OCI-LY3 (cell line): Measurements from ENCODE around the gene NACC1.

Experiments
- H2AFZ ChIP-seq: fragments of 200-600, 300-600 bp; shearing (Covaris generic); 2 replicates; pipeline ENCODE4 v1.6.0; 2014; ENCODE audit warnings: antibody characterized with exemption, low read depth, low read length
- H3K27ac ChIP-seq: fragments of 200-600, 300-600 bp; sonication (generic); 2 replicates; pipeline ENCODE4 v1.5.1; 2014; ENCODE audit warnings: mild to moderate bottlenecking, low read length, moderate library complexity, mixed read lengths
- H3K27me3 ChIP-seq: fragments of 200-600, 300-600 bp; sonication (generic); 2 replicates; pipeline ENCODE4 v1.6.1; 2014; ENCODE audit warnings: low read depth, low read length, mixed read lengths
- H3K36me3 ChIP-seq: fragments of 200-600, 300-600 bp; sonication (generic); replicated peaks from 2 replicates; pipeline ENCODE3; 2014; ENCODE audit warnings: low read depth, low read length, mixed read lengths
- H3K4me1 ChIP-seq: fragments of 300-600, 200-600 bp; sonication (generic); 2 replicates; pipeline ENCODE4 v1.6.1; 2014; ENCODE audit warnings: low read length, mixed read lengths
- H3K4me2 ChIP-seq: fragments of 200-600, 300-600 bp; sonication (generic); 2 replicates; pipeline ENCODE4 v1.6.1; 2014; ENCODE audit warnings: low read length, mixed read lengths
- H3K4me3 ChIP-seq: fragments of 300-600, 200-600 bp; sonication (generic); 2 replicates; pipeline ENCODE4 v1.5.1; 2014; ENCODE audit warnings: antibody characterized with exemption, mild to moderate bottlenecking, low read length, moderate library complexity
- H3K79me2 ChIP-seq: fragments of 300-600, 200-600 bp; shearing (Covaris generic); 2 replicates; pipeline ENCODE4 v1.6.1; 2014; ENCODE audit warnings: mild to moderate bottlenecking, low read length, mixed read lengths
- H3K9ac ChIP-seq: fragments of 300-600, 200-600 bp; shearing (Covaris generic); 2 replicates; pipeline ENCODE4 v1.6.0; 2014; ENCODE audit warnings: mild to moderate bottlenecking, low read length, moderate library complexity
- H3K9me3 ChIP-seq: fragments of 200-600, 300-600 bp; shearing (Covaris generic); 2 replicates; pipeline ENCODE4 v1.6.1; 2014; ENCODE audit warnings: low read length, mixed read lengths; ENCODE audit not compliant: insufficient read depth
- H4K20me1 ChIP-seq: fragments of 200-600, 300-600 bp; sonication (generic); 2 replicates; pipeline ENCODE4 v1.6.1; 2016; ENCODE audit warnings: low read length, mixed read lengths; ENCODE audit not compliant: insufficient read depth
- EZH2phosphoT487 ChIP-seq: fragments of 200-600 bp; shearing (Covaris generic); IDR thresholded peaks from 2 replicates; pipeline ENCODE4 v1.6.1; 2018; ENCODE audit warnings: antibody characterized with exemption, mixed run types, low read depth
- TF ChIP-seq, protein P1 (sequence below): fragments of 200-600, 300-600 bp; sonication (generic); IDR thresholded peaks from 2 replicates; pipeline ENCODE4 v1.5.1; 2014; ENCODE audit warnings: antibody characterized with exemption, low read length, low read depth

NACC1 gene

DNA sequence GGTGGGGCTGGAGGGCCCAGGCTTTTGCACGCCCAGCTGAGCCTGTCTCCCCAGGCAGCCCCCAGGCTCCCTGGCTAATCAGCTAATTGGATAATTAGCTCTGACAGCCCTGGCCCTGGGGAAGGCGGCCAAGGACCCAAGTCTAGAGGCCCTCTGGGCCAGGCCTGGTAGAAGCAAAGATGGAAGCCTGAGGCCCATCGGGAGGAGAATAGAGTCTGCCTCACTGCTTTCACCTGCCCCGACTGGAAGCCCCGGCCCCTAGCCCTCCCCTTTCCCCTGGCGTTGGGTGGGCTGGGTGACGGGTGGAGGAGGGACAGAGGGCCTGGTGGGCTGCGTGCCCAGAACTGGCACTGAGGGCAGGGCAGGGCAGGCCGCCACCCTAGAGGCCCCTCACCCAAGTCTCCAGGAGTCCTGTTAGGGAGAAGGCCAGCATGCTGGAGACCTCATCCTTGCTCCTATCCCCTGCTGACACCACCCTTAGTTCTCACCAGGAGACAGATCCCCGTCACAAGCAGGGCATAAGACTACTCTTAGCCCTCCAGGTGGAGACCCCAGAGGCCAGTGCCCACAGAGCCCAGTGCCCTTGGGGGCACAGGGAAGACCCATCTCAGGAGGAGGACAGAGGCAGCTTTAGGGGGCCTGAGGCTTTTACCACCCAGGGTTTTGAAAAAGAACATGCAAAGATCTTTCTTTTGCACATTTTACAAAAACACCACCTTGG, 27.4 kb upstream of the NACC1 start:
- H3K27ac ChIP-seq = no peak overlapping the region
- H3K4me3 ChIP-seq = no peak overlapping the region
- no peak overlapping the region for H3K9ac ChIP-seq
- no peaks in the 10 kb centered on the region for H3K27me3 ChIP-seq
- no peak overlapping the region for H2AFZ ChIP-seq
- no peak for TF ChIP-seq EZH2phosphoT487
- TF ChIP-seq, protein P1, sequence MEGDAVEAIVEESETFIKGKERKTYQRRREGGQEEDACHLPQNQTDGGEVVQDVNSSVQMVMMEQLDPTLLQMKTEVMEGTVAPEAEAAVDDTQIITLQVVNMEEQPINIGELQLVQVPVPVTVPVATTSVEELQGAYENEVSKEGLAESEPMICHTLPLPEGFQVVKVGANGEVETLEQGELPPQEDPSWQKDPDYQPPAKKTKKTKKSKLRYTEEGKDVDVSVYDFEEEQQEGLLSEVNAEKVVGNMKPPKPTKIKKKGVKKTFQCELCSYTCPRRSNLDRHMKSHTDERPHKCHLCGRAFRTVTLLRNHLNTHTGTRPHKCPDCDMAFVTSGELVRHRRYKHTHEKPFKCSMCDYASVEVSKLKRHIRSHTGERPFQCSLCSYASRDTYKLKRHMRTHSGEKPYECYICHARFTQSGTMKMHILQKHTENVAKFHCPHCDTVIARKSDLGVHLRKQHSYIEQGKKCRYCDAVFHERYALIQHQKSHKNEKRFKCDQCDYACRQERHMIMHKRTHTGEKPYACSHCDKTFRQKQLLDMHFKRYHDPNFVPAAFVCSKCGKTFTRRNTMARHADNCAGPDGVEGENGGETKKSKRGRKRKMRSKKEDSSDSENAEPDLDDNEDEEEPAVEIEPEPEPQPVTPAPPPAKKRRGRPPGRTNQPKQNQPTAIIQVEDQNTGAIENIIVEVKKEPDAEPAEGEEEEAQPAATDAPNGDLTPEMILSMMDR = no peak
- no peaks in the 10 kb centered on the region for H3K9me3 ChIP-seq
- H3K4me2 ChIP-seq = no peak overlapping the region
- no peaks in the 10 kb centered on the region for H3K79me2 ChIP-seq
- H3K36me3 ChIP-seq = no peaks in the 10 kb centered on the region
- H3K4me1 ChIP-seq = peaks cover 17% of the 10 kb centered on the region
- no peaks in the 10 kb centered on the region for H4K20me1 ChIP-seq

DNA sequence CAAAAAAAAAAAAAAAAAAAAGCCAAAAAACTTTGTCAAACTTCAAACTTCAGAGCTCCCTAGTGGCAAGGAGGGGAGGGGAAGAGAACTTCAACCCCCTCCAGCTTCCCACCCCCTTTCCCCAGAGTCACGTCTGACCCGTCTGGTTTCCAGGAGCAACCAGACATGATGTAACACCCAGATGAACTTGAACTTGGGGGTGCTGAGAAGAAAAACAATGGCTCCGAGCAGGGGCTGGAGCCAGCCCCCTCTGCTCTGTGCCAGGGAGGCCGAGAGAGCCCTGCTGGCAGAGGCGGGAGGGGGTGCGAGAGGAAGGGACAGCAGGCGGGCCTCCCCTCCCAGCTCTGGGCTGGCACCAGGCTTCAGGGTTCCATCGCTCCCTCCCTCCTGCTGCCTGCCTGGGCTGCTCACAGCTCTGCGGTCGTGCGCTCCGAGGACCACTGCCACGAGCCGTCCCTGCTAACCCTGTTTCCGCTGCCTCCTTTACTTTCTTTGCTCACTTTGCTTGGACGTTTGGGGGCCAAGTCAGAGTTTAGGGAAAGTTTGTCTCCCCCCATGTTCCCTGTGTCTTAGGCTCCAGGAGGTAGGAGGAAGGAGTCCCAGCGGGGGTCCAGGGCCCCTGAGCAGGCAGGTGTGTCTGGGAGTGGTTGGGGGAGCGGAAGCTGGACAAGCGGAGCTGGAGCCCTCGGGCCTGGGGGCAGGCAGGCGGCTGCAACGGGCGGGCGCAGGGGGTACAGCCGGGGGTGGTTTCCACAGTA, 26.5 kb upstream of the NACC1 start:
- no peak overlapping the region for H3K4me2 ChIP-seq
- no peaks in the 10 kb centered on the region for H3K9me3 ChIP-seq
- H3K4me3 ChIP-seq = no peak overlapping the region
- H3K79me2 ChIP-seq = no peaks in the 10 kb centered on the region
- no peaks in the 10 kb centered on the region for H4K20me1 ChIP-seq
- H2AFZ ChIP-seq = no peak overlapping the region
- no peak overlapping the region for H3K9ac ChIP-seq
- no peak overlapping the region for H3K27ac ChIP-seq
- H3K4me1 ChIP-seq = peaks cover 25% of the 10 kb centered on the region
- no peak for TF ChIP-seq EZH2phosphoT487
- TF ChIP-seq, protein P1 = no peak
- no peaks in the 10 kb centered on the region for H3K27me3 ChIP-seq
- no peaks in the 10 kb centered on the region for H3K36me3 ChIP-seq

DNA sequence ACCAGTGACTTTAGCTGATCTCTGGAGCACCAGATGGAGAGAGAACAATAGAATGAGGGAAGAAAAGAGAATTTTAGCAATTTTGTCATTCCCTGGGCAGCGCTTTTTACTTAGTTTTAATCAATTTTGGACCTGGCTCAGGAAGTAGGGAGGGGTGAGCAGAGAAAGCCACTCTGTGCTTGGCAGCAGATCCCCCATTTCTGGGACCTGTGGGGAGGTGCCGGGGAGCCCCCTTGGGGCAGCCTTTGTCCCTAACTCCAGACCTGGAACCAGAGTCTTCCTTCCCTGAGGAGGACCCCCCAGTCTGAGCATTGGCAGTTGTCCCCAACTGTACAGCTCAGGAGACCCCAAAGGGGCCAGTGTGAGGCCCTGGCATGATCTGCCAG, 25.9 kb upstream of the NACC1 start:
- no peaks in the 10 kb centered on the region for H4K20me1 ChIP-seq
- H3K4me1 ChIP-seq = peaks cover 25% of the 10 kb centered on the region
- no peak overlapping the region for H2AFZ ChIP-seq
- no peaks in the 10 kb centered on the region for H3K27me3 ChIP-seq
- H3K4me2 ChIP-seq = no peak overlapping the region
- H3K9me3 ChIP-seq = no peaks in the 10 kb centered on the region
- H3K9ac ChIP-seq = no peak overlapping the region
- H3K4me3 ChIP-seq = no peak overlapping the region
- H3K36me3 ChIP-seq = no peaks in the 10 kb centered on the region
- TF ChIP-seq, protein P1 = no peak
- TF ChIP-seq EZH2phosphoT487 = no peak
- H3K27ac ChIP-seq = no peak overlapping the region
- no peaks in the 10 kb centered on the region for H3K79me2 ChIP-seq

DNA sequence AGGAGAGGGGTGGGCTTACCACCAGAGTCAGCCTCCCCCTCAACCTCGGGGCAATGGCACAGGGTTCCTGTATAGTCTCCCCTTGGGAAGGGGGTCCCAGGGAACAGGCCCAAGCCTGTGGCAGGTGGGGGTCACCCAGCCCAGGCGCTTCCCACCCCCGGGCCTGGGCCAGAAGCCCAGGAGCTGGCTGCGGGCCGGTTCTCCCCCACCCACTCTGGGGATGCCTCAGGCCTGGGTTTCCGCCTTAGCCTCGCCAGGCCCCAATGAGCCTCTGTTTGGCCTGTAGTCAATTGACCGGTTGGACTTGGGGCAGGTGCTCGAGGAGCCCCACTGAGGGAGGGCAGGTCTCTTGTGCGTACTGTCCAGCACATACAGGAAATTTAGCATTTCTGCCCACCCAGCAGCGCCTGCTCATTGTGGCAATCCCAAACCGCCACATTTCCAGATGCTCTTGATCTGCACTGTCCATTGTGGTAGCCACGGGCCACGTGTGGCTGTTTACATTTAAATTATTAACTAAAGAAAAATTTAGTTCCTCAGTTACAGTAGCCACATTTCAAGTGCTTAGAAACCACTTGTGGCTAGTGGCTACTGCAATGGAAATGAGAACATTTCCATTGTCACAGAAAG, 25.3 kb upstream of the NACC1 start:
- Histone ChIP-seq H3K4me1 (peaks cover 25% of the 10 kb centered on the region), H3K9ac (no peak overlapping the region), H3K27me3 (no peaks in the 10 kb centered on the region), H3K9me3 (no peaks in the 10 kb centered on the region), H3K27ac (no peak overlapping the region), H3K4me2 (no peak overlapping the region), H3K79me2 (no peaks in the 10 kb centered on the region), H4K20me1 (no peaks in the 10 kb centered on the region), H3K4me3 (no peak overlapping the region), H3K36me3 (no peaks in the 10 kb centered on the region), H2AFZ (no peak overlapping the region)
- TF ChIP-seq EZH2phosphoT487 = no peak
- TF ChIP-seq, protein P1 = no peak
